ENCODE data around the gene EDIL3. TPM values are rescaled to one million over a fixed set of nuclear protein-coding genes. Genes with fewer than 3 reads are reported as not detected.

The EDIL3 gene
- total RNA-seq, 2 donors from 2014 or later, result 4.6 to 5.5 TPM

DNA sequence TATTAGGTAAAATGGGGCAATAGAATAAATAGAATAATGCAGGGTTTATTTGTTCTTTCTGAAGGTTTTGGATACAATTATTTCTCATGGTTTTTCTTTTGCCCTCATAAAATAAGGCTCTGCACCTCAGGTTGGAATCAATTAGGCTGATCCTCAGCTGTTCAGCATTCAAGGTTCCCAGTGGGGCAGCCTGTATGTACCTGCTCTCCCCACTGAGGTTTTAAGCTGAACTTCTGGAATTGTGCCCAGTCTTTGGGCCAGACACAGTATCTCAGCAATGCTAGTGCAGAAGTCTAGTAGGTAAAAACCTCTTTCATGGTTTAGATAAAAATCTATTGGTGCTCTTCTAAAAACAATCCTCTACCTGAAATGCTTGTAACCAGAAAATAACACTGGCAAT is 98.0 kb downstream of the EDIL3 start:
- Histone ChIP-seq H3K36me3 (no peaks in the 10 kb centered on the region), H3K4me1 (replicated peaks) (no peaks in the 10 kb centered on the region), H3K4me3 (no peak overlapping the region), H3K9me3 (no peaks in the 10 kb centered on the region), H3K27me3 (replicated peaks; ENCODE audit: insufficient read depth) (no peaks in the 10 kb centered on the region), H3K27ac (no peak overlapping the region)
- TF ChIP-seq, protein P1, sequence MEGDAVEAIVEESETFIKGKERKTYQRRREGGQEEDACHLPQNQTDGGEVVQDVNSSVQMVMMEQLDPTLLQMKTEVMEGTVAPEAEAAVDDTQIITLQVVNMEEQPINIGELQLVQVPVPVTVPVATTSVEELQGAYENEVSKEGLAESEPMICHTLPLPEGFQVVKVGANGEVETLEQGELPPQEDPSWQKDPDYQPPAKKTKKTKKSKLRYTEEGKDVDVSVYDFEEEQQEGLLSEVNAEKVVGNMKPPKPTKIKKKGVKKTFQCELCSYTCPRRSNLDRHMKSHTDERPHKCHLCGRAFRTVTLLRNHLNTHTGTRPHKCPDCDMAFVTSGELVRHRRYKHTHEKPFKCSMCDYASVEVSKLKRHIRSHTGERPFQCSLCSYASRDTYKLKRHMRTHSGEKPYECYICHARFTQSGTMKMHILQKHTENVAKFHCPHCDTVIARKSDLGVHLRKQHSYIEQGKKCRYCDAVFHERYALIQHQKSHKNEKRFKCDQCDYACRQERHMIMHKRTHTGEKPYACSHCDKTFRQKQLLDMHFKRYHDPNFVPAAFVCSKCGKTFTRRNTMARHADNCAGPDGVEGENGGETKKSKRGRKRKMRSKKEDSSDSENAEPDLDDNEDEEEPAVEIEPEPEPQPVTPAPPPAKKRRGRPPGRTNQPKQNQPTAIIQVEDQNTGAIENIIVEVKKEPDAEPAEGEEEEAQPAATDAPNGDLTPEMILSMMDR (IDR thresholded peaks at IDR 0.05), result no peak
- no peak for TF ChIP-seq POLR2A (IDR thresholded peaks at IDR 0.05)
- TF ChIP-seq POLR2AphosphoS5 (IDR thresholded peaks at IDR 0.05), result no peak
- no peak for DNase-seq (ENCODE audit: low spot score)
- intact Hi-C loops (cut with DNase I), result no loop called here

DNA sequence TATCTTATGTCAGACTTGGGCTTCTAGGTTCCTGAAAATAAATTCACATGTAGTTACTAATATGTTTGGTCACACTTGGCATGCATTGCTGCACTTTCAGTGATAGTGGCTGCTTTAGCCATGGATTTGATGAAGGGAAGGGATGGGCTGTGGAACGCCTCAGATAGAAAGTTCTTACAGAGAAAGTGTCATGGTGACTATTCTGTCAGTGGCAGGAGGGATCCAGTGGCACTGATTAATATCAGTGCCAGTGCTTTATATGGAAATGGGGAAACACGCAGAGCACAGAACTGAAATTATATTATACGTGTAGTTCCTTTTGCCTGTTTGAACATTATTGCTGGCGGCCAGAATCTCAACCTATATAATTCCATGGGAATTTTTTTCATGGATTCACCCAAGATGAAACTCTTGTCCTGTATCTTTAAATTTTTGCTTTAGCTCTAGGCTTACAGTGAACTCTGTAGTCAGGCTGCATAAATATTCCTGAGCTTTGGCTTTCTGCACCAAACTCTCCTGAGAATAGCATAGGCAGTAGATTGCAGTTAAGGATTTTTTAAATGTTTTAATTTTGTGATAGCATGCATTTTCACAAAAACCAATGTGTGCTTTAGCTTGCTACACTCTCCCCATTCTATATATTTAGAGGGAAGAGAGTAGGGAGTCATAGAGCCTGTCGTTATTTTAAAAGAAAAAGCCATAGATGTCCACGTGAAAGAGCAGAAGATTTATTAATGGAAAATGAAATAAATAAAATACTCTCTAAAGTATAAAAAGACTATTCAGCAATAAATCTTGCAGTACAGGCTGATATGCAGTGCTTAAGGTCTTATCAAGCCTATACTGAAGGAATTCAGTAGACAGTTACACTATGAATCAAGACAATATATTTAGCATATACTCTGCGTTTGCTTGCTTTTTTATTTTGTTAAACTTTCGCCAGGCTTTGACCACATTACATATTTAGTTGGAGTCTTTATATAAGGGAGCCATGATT is 98.7 kb downstream of the EDIL3 start:
- no peak for DNase-seq (ENCODE audit: low spot score)
- H3K27ac ChIP-seq, result no peak overlapping the region
- H3K36me3 ChIP-seq, result no peaks in the 10 kb centered on the region
- TF ChIP-seq POLR2AphosphoS5 (IDR thresholded peaks at IDR 0.05) (no peak), POLR2A (IDR thresholded peaks at IDR 0.05) (no peak)
- TF ChIP-seq, protein P1 (IDR thresholded peaks at IDR 0.05), result no peak
- intact Hi-C loops (cut with DNase I), result no loop called here
- no peaks in the 10 kb centered on the region for H3K9me3 ChIP-seq
- no peaks in the 10 kb centered on the region for H3K27me3 ChIP-seq (replicated peaks; ENCODE audit: insufficient read depth)
- no peaks in the 10 kb centered on the region for H3K4me1 ChIP-seq (replicated peaks)
- H3K4me3 ChIP-seq, result no peak overlapping the region
- 61% methylated on average over 8 of the region's 8 CpGs for WGBS

DNA sequence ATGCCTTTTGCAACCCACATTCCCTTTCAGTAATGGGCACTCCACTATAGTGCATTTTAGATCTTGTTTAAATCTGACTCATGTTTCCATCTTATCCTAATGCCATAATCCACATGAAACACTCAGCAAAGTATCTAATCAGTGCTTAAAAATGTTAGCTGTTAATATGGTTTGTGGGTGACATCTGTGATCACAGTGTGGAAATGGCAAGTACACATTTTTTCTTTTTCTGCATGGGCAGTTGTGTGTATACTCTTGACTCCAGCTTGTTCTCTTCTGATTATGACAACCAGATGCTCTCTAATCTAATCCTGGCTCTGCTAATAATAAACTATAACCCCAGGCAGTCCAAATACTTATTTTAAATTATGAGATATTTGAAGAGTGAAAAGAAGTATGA is 103.3 kb downstream of the EDIL3 start:
- intact Hi-C loops (cut with DNase I), result no loop called here
- no peak overlapping the region for H3K4me3 ChIP-seq
- H3K4me1 ChIP-seq (replicated peaks), result no peaks in the 10 kb centered on the region
- no peak for DNase-seq (ENCODE audit: low spot score)
- no peak overlapping the region for H3K27ac ChIP-seq
- TF ChIP-seq, protein P1 (IDR thresholded peaks at IDR 0.05), result no peak
- TF ChIP-seq POLR2AphosphoS5 (IDR thresholded peaks at IDR 0.05) (no peak), POLR2A (IDR thresholded peaks at IDR 0.05) (no peak)
- peaks cover 3% of the 10 kb centered on the region for H3K27me3 ChIP-seq (replicated peaks; ENCODE audit: insufficient read depth)
- H3K36me3 ChIP-seq, result no peaks in the 10 kb centered on the region
- no peaks in the 10 kb centered on the region for H3K9me3 ChIP-seq

DNA sequence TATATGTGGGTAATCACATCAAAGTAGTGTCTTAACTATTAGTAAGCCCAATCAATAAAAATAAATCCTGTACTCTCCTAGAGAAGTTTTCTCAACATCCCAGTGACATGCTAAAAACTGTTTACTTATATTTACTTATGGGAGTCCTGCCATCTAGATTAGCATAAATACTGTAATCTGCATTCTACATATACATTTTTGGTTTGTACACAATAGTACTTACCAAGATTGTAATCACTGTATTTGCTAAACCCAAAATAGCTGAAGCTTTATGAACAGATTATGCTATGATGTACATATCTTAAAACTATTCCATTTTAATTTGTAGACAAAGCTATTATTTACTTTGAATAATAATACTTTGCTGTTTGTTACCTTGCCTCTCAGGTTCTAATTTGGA is 105.4 kb downstream of the EDIL3 start:
- TF ChIP-seq POLR2A (IDR thresholded peaks at IDR 0.05) (no peak), POLR2AphosphoS5 (IDR thresholded peaks at IDR 0.05) (no peak)
- TF ChIP-seq, protein P1 (IDR thresholded peaks at IDR 0.05), result no peak
- Histone ChIP-seq H3K36me3 (no peaks in the 10 kb centered on the region), H3K27me3 (replicated peaks; ENCODE audit: insufficient read depth) (peaks cover 3% of the 10 kb centered on the region), H3K4me1 (replicated peaks) (no peaks in the 10 kb centered on the region), H3K4me3 (no peak overlapping the region), H3K9me3 (no peaks in the 10 kb centered on the region), H3K27ac (no peak overlapping the region)
- intact Hi-C loops (cut with DNase I), result no loop called here
- DNase-seq (ENCODE audit: low spot score), result no peak

DNA sequence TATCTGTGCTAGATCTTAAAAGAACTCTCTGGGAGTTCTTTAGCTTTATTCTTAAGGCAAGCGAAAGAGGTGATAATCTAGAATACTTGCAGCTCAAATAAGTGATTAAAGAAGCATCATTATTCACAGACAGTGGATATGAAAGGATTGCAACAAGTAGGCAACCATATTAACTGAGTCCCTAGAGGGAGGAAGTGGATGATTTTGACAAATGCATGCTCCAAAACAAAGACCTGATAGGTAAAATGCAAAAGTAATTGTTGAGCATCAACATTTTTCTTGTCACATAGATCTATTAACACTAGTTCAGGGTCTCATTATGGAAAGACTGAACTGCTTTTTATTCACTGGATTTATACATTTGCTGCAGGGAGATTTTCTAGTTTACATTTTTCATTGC is 109.1 kb downstream of the EDIL3 start:
- TF ChIP-seq, protein P1 (IDR thresholded peaks at IDR 0.05), result no peak
- TF ChIP-seq POLR2A (IDR thresholded peaks at IDR 0.05), result no peak
- no peak for TF ChIP-seq POLR2AphosphoS5 (IDR thresholded peaks at IDR 0.05)
- intact Hi-C loops (cut with DNase I), result no loop called here
- H3K9me3 ChIP-seq, result no peaks in the 10 kb centered on the region
- WGBS, result 96% methylated on average over 1 of the region's 1 CpG
- H3K4me1 ChIP-seq (replicated peaks), result no peaks in the 10 kb centered on the region
- H3K27me3 ChIP-seq (replicated peaks; ENCODE audit: insufficient read depth), result peaks cover 3% of the 10 kb centered on the region
- H3K36me3 ChIP-seq, result no peaks in the 10 kb centered on the region
- H3K27ac ChIP-seq, result no peak overlapping the region
- DNase-seq (ENCODE audit: low spot score), result no peak
- H3K4me3 ChIP-seq, result no peak overlapping the region

All from prostate gland (tissue), 2 donors.